GM04503 (cell line): ENCODE data around the gene TSHZ2.
"Not testable (repeated sequence)": the region's sequence is repeated elsewhere in the genome, so short reads cannot be mapped to it uniquely, and the experiment has no call there.

Source experiments
- DNase-seq: peaks from one replicate; pipeline ENCODE4 v3.0.0-alpha.2; 2012; ENCODE audit warnings: low read depth

The TSHZ2 gene

GRCh38 chr20:53087037-53087777 lies 115.0 kb downstream of the TSHZ2 start:
- DNase-seq = peak; percentile 67

GRCh38 chr20:53088786-53089185 lies 116.6 kb downstream of the TSHZ2 start:
- DNase-seq = no peak

- DNase-seq = not testable (repeated sequence)
Observed at GRCh38 chr20:53089851-53090250, 117.7 kb downstream of the TSHZ2 start.

- DNase-seq = no peak
Observed at GRCh38 chr20:53091789-53092188, 119.6 kb downstream of the TSHZ2 start.

- no peak for DNase-seq
Observed at GRCh38 chr20:53092772-53093300, 120.7 kb downstream of the TSHZ2 start.

GRCh38 chr20:53097371-53097770 lies 125.2 kb downstream of the TSHZ2 start:
- DNase-seq = no peak

- no peak for DNase-seq
Observed at GRCh38 chr20:53097791-53098190, 125.6 kb downstream of the TSHZ2 start.

- DNase-seq = no peak
Observed at GRCh38 chr20:53098621-53099020, 126.5 kb downstream of the TSHZ2 start.

GRCh38 chr20:53099856-53100255 lies 127.7 kb downstream of the TSHZ2 start:
- DNase-seq = no peak

- no peak for DNase-seq
Observed at GRCh38 chr20:53100476-53100911, 128.3 kb downstream of the TSHZ2 start.

- no peak for DNase-seq
Observed at GRCh38 chr20:53101992-53102760, 130.0 kb downstream of the TSHZ2 start.

GRCh38 chr20:53103124-53103523 lies 131.0 kb downstream of the TSHZ2 start:
- DNase-seq = no peak

GRCh38 chr20:53104884-53105283 lies 132.7 kb downstream of the TSHZ2 start:
- DNase-seq = no peak

GRCh38 chr20:53116733-53117132 lies 144.6 kb downstream of the TSHZ2 start:
- DNase-seq = no peak

- no peak for DNase-seq
Observed at GRCh38 chr20:53122853-53123252, 150.7 kb downstream of the TSHZ2 start.

GRCh38 chr20:53124075-53124551 lies 152.0 kb downstream of the TSHZ2 start:
- no peak for DNase-seq

GRCh38 chr20:53124803-53125202 lies 152.6 kb downstream of the TSHZ2 start:
- DNase-seq = no peak

GRCh38 chr20:53126185-53126584 lies 154.0 kb downstream of the TSHZ2 start:
- DNase-seq = no peak

GRCh38 chr20:53127027-53127426 lies 154.9 kb downstream of the TSHZ2 start:
- no peak for DNase-seq

- no peak for DNase-seq
Observed at GRCh38 chr20:53128004-53128403, 155.8 kb downstream of the TSHZ2 start.

GRCh38 chr20:53129563-53129962 lies 157.4 kb downstream of the TSHZ2 start:
- DNase-seq = peak; percentile 35

GRCh38 chr20:53130795-53131194 lies 158.6 kb downstream of the TSHZ2 start:
- no peak for DNase-seq

- no peak for DNase-seq
Observed at GRCh38 chr20:53133125-53133524, 161.0 kb downstream of the TSHZ2 start.
